H7 (cell line): ENCODE data around the gene AFF4. TPM values are rescaled to one million over a fixed set of nuclear protein-coding genes. Genes with fewer than 3 reads are reported as not detected.

Source experiments
- DNase-seq: peaks from one replicate; pipeline ENCODE4 v3.0.0; 2012
- H3K27me3 ChIP-seq: 2 replicates; pipeline ENCODE4 v1.6.0; 2011; ENCODE audit warnings: mild to moderate bottlenecking, low read length; ENCODE audit not compliant: control insufficient read depth, insufficient read depth
- H3K36me3 ChIP-seq: replicated peaks from 2 replicates; pipeline ENCODE4 v1.5.1; 2011; ENCODE audit warnings: low read length; ENCODE audit not compliant: control insufficient read depth, insufficient read depth
- H3K4me3 ChIP-seq: 2 replicates; pipeline ENCODE4 v1.5.1; 2011; ENCODE audit warnings: low read depth, mild to moderate bottlenecking, control low read depth, low read length, moderate library complexity; ENCODE audit not compliant: insufficient read depth
- total RNA-seq: library from RNA; depleted of rRNA; stranded (reverse); fragments of >200 nt; shearing (Covaris generic); gene quantifications from 2 replicates; pipeline ENCODE4 v1.2.3, GENCODE V29; 2014

Gene AFF4
- total RNA-seq, 1 experiment from 2014 or later = 25.1 TPM

DNA sequence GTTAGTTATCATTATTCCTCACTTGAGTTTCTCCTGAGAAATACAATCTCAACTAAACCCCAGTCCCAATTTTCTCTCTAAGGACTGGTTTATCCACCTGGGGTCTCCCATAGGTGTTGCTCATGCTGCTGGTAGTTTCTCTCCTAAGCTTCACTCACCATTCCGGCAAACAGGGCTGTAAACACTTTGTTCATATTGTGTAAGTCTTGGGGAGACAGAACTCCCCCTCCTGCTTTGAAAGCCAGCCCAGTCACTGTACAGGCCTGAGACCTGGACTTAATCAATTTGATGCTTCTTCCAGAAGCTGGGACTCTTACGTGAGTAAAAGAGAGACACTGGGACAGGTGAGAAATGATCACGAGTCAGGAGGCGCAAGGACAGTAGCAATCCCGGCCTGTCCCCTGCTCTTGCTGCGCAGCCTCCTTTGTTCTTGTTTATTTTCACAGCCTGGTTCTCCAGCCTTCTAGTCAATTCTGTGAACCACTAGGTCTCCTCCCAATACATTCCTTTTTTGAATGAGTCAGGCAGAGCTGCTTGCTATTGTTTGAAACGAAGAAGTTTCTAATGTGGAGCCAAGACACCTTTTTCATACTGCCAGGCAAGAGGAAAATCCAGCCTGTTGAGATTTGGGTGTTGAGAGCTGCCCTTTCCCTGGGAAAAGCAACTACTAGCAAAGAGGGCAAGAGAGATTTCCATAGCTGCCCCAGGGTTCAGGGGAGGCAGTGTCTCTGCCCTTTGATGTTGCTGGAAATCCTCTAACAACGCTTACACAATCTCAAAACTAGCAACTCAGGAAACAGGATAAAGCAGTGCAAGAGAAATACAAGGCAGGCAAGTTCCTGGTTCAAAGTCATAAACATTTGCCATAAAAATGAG, 123.8 kb downstream of the AFF4 start:
- Histone ChIP-seq H3K36me3 (no peaks in the 10 kb centered on the region), H3K27me3 (no peaks in the 10 kb centered on the region), H3K4me3 (no peak overlapping the region)
- no peak for DNase-seq

DNA sequence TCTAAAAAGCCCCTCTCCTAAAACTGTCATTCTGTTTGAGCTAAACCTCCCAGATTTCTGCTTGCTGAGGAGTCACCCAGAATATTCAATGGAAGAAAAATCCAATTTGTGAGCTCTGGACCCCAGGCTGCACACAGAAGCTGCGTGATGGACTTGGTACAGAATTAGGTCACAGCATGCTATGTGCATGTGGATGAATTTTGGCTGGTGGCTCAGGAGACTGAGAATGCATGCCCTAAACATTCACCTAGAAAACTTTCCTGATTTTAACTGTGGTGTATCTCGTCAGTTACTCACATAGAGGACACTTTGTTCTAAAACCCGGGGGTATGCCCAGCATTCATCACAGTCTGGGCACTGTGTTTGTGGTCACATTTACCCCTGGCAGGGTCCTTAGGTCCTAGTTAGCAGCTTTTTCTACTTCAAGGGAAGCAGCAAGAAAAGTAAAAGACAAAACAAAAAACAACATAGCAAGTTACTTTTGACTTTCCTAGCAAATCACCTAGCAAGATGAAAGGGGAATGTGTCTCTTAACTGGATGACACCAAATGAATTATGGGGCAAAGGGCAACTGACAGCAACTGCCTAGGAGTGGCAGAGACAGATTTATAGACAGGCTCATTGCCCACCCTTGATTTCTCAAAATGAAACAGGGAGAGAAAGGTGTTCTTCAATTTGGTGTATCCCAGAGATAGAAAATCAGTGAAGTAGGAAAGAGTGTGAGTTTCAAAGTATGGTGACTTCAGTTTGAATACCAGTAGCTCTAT, 124.7 kb downstream of the AFF4 start:
- H3K27me3 ChIP-seq = no peaks in the 10 kb centered on the region
- H3K4me3 ChIP-seq = no peak overlapping the region
- DNase-seq = no peak
- H3K36me3 ChIP-seq = no peaks in the 10 kb centered on the region

GRCh38 chr5:132837868-132838267, 125.6 kb downstream of the AFF4 start:
- H3K27me3 ChIP-seq = no peaks in the 10 kb centered on the region; the same call in 1 of the 2 replicates
- no peak overlapping the region for H3K4me3 ChIP-seq
- DNase-seq = no peak
- H3K36me3 ChIP-seq = no peaks in the 10 kb centered on the region

GRCh38 chr5:132836852-132837251, 126.6 kb downstream of the AFF4 start:
- Histone ChIP-seq H3K36me3 (no peaks in the 10 kb centered on the region), H3K27me3 (no peaks in the 10 kb centered on the region; the same call in 1 of the 2 replicates), H3K4me3 (no peak overlapping the region)
- DNase-seq = no peak

DNA sequence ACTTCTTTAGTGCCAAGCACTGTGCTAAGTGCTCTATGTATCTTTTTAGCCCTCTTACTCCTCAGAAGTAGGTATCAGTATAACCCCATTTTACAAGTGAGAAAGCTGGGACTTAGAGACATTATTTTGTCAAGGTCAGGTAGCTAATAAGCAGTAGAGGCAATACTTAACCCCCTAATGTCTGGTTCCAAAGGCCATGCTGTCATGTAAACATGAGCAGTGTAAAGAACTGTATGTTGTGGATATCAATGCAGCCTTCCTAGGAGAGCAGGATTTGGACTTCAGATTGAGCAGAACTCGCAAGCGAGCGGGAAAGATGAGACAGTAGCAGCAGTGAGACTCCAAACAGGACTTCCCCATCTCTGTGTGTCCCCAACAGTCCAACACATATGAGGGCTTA, 129.4 kb downstream of the AFF4 start:
- Histone ChIP-seq H3K4me3 (no peak overlapping the region), H3K36me3 (no peaks in the 10 kb centered on the region), H3K27me3 (peaks cover 25% of the 10 kb centered on the region)
- no peak for DNase-seq

- H3K4me3 ChIP-seq = no peak overlapping the region
- no peak for DNase-seq
- peaks cover 39% of the 10 kb centered on the region for H3K27me3 ChIP-seq
- H3K36me3 ChIP-seq = no peaks in the 10 kb centered on the region
These were observed 130.8 kb downstream of the AFF4 start for GRCh38 chr5:132832612-132833011.

DNA sequence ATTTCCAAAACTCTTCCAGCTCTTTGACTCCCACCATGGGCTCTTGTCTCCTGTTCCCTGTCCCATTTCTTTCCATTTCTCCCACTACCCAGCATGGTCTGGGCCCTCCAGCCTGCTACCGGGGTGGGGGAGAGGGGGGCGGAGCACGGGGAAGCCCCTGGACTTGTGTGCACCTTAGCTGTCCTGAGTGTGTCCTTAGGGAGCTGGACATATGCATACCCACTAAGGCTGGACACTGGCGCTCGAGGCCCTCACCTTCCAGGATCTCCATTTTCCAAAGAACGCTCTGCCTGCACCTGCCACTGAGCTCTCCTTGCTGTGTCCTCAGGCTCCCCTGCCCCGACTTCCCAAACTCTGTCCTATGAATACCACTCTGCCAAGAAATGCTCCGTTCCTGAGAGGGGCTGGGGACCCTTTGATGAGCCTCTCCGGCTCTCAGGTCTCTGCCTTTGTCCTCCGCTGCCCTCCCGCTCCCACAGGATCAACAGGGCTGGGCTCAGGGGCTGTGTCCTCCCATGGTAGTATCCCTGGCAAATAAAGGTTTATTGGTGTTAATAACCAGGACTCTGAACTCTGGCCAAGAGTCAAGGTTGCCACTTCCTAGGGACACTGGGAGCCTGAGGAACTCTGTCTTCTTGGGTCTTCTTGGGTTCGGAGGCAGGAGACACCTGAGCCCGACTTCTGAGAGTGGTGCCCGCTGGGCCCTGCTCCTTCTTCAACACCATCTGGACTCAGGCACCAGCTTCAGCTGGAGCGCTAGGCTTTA, 132.2 kb downstream of the AFF4 start:
- Histone ChIP-seq H3K4me3 (peak overlapping the region; percentile 59), H3K27me3 (peaks cover 49% of the 10 kb centered on the region), H3K36me3 (no peaks in the 10 kb centered on the region)
- DNase-seq = peak; percentile 41

DNA sequence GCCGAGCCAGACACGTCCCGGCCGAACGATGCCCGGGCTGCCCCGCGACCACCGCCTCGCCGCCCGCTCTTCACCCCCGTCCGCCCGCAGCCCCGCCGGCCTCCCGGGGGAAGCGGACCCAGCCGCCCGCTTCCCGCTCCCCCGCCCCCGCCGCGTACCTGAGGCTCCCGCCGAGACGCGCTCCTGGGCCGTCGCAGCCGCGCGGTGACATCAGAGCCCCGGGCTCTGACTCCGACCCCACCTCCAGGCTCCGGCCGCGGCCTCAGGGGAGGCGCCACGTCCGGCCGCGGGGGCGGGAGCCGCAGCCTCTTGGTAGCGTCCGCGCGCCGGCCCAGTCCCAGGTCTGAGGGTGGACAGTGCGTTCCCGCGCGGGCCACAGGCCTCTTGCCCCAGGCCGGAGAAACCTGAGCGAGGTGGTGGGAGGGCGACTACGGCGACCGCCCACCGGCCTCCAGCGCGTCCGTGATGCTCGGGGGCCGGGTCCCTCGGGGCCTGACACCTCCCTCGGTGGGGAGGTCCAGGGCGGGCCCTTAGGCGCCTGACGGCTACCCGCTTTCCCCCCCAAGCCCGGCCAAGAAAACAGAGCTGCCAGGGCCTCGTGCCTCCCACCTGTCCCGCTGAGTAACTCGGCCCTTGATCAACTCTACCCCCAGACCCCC, 132.9 kb downstream of the AFF4 start, which contains the start of gene SHROOM1:
TSS of gene SHROOM1 (minus strand) at position 212 of the 659 bp plus-strand sequence. CDS start 4,507 bp downstream, outside the sequence.
- Histone ChIP-seq H3K4me3 (peak within 1 kb of the TSS; percentile 59), H3K36me3 (no peaks in the 10 kb centered on the region), H3K27me3 (peaks cover 56% of the 10 kb centered on the region)
- peak; percentile 92 for DNase-seq

GRCh38 chr5:132829742-132830435, 133.5 kb downstream of the AFF4 start:
- peak overlapping the region; percentile 59 for H3K4me3 ChIP-seq
- H3K36me3 ChIP-seq = no peaks in the 10 kb centered on the region
- peaks cover 62% of the 10 kb centered on the region for H3K27me3 ChIP-seq
- DNase-seq = peak; percentile 94

- Histone ChIP-seq H3K27me3 (peaks cover 71% of the 10 kb centered on the region), H3K4me3 (no peak overlapping the region), H3K36me3 (no peaks in the 10 kb centered on the region)
- DNase-seq = no peak
These were observed 134.5 kb downstream of the AFF4 start for GRCh38 chr5:132828846-132829494.

- DNase-seq = no peak
- H3K27me3 ChIP-seq = peaks cover 78% of the 10 kb centered on the region
- no peak overlapping the region for H3K4me3 ChIP-seq
- no peaks in the 10 kb centered on the region for H3K36me3 ChIP-seq
These were observed 135.3 kb downstream of the AFF4 start for GRCh38 chr5:132827943-132828673.

DNA sequence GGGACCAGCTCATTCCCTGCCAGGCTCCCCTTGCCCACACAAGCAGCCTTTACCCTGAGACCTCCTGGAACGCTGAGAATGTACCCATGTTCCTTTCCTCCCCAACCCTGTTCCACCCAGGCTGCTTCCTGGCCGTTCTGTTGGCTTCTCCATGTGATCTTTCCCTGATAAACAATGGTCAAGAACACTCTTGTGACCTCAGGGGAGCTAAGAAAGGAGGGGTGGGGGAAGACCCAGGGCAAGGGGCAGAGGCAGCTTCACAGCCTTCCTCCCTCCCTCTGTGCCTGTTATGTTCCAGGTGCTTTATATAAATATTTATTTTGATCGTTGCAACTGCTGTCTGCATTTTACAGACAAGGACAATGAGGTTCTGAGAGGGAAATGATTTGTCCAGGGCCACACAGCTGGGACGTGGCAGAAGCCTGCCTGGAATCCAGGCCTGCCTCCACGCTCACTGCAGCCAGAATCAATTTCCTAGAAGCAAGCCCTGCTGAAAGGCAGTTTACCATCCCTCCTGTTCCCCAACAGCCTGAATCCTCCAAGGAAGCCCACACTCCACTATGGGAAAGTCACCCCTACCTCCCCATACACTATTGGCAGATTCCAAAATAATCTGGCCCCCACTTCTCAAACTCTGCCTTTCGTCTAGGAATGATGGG, 136.9 kb downstream of the AFF4 start:
- no peak overlapping the region for H3K4me3 ChIP-seq
- no peak for DNase-seq
- H3K36me3 ChIP-seq = no peaks in the 10 kb centered on the region
- H3K27me3 ChIP-seq = peaks cover 85% of the 10 kb centered on the region
